Keratinocyte (primary cell): ENCODE results near the gene TSHB. TPM values are rescaled to one million over a fixed set of nuclear protein-coding genes. Genes with fewer than 3 reads are reported as not detected.

ENCODE experiments used
- DNase-seq: peaks from one replicate; pipeline ENCODE4 v3.0.0-alpha.2; 2011; ENCODE audit warnings: low read depth, missing footprints, low spot score
- FAIRE-seq: peaks from 2 replicates; lab custom pipeline; 2011; peaks lifted over from hg19 to GRCh38; lab: Jason Lieb, UNC
- H2AFZ ChIP-seq: 2 replicates; pipeline ENCODE4 v1.6.0; 2012; ENCODE audit warnings: low read length, control low read depth, inconsistent platforms; ENCODE audit not compliant: control insufficient read depth
- H3K27ac ChIP-seq: 2 replicates; pipeline ENCODE4 v1.5.1; 2011; ENCODE audit warnings: low read length; ENCODE audit not compliant: control insufficient read depth, insufficient read depth
- H3K27me3 ChIP-seq: 3 replicates; pipeline ENCODE4 v1.6.0; 2011; ENCODE audit warnings: low read length; ENCODE audit not compliant: control insufficient read depth, insufficient read depth; ENCODE audit errors: extremely low read depth
- H3K36me3 ChIP-seq, 2 experiments: 2 replicates in 1 of 2; 3 replicates in 1 of 2; pipeline ENCODE4 v1.5.1; 2011; ENCODE audit warnings: low read length in 2 of 2, mild to moderate bottlenecking in 1 of 2; ENCODE audit not compliant: control insufficient read depth in 2 of 2, insufficient read depth in 2 of 2; ENCODE audit errors: extremely low read depth in 1 of 2
- H3K4me1 ChIP-seq: 3 replicates; pipeline ENCODE4 v1.5.1; 2011; ENCODE audit warnings: low read length; ENCODE audit not compliant: control insufficient read depth, insufficient read depth; ENCODE audit errors: extremely low read depth
- H3K4me2 ChIP-seq: 3 replicates; pipeline ENCODE4 v1.6.0; 2011; ENCODE audit warnings: low read depth, low read length; ENCODE audit not compliant: control insufficient read depth, insufficient read depth; ENCODE audit errors: extremely low read depth
- H3K4me3 ChIP-seq, 3 experiments: fragments of 200-600 bp in 1 of 3; sonication (generic) in 1 of 3; 2 replicates in 2 of 3; 3 replicates in 1 of 3; pipeline ENCODE4 v1.5.1; 2011 to 2016; ENCODE audit warnings: low read length in 3 of 3, mild to moderate bottlenecking in 3 of 3, control low read depth in 2 of 3, inconsistent platforms in 1 of 3, low read depth in 1 of 3, mixed read lengths in 1 of 3, mixed run types in 1 of 3, moderate library complexity in 1 of 3; ENCODE audit not compliant: control insufficient read depth in 2 of 3, insufficient read depth in 2 of 3; ENCODE audit errors: extremely low read depth in 1 of 3
- H3K79me2 ChIP-seq: 2 replicates; pipeline ENCODE4 v1.6.0; 2012; ENCODE audit warnings: low read length; ENCODE audit not compliant: control insufficient read depth, insufficient read depth
- H3K9ac ChIP-seq: 3 replicates; pipeline ENCODE4 v1.6.0; 2011; ENCODE audit warnings: low read length; ENCODE audit not compliant: control insufficient read depth, insufficient read depth; ENCODE audit errors: extremely low read depth
- H3K9me1 ChIP-seq: 3 replicates; pipeline ENCODE4 v1.6.0; 2011; ENCODE audit warnings: low read length; ENCODE audit not compliant: control insufficient read depth, insufficient read depth; ENCODE audit errors: extremely low read depth
- H3K9me3 ChIP-seq: 2 replicates; pipeline ENCODE4 v1.5.1; 2012; ENCODE audit warnings: low read depth, low read length; ENCODE audit not compliant: control insufficient read depth
- H4K20me1 ChIP-seq: 3 replicates; pipeline ENCODE4 v1.6.0; 2011; ENCODE audit warnings: low read length; ENCODE audit not compliant: control insufficient read depth, insufficient read depth; ENCODE audit errors: extremely low read depth
- CTCF ChIP-seq, 3 experiments: IDR thresholded peaks in 1 of 3; conservative IDR thresholded peaks in 1 of 3; optimal IDR thresholded peaks in 1 of 3; 2 replicates in 2 of 3; 3 replicates in 1 of 3; pipeline versions ENCODE3 to v1.5.1; 2011; ENCODE audit warnings: low read length in 3 of 3, mild to moderate bottlenecking in 3 of 3, moderate library complexity in 2 of 3, control low read depth in 1 of 3, inconsistent platforms in 1 of 3; ENCODE audit not compliant: insufficient read depth in 2 of 3; ENCODE audit errors: extremely low read depth in 1 of 3
- EZH2 ChIP-seq: IDR thresholded peaks from one replicate; pipeline ENCODE4 v1.6.1; 2012; ENCODE audit warnings: inconsistent platforms, mild to moderate bottlenecking, low read length, moderate library complexity
- dilution Hi-C: fragments of 300-500 bp; cut with MboI; formaldehyde crosslinking; loops from one replicate; pipeline ENCODE4 v1.7.0; 2020; ENCODE audit warnings: low sequenced_read_pairs; ENCODE audit not compliant: extremely low pct_ligation_motif_present
- polyA plus RNA-seq, 5 experiments: library from polyadenylated mRNA; depleted of rRNA in 3 of 5; stranded (reverse) in 3 of 5; stranded (forward) in 1 of 5; unstranded in 1 of 5; fragments of >200 nt; gene quantifications; 1 replicate in 1 of 5; 2 replicates in 3 of 5; 3 replicates in 1 of 5; pipeline versions ENCODE4 v1.2.1 to v1.2.3, GENCODE V29; 2011 to 2012; ENCODE audit warnings: missing spikeins in 2 of 5, low read depth in 1 of 5, low replicate concordance in 1 of 5

Gene TSHB
- polyA plus RNA-seq, 1 donor (not counting 4 experiments of a cell fraction or from before 2014, with no cell fraction given): not detected

- no peaks in the 10 kb centered on the region for H3K9me3 ChIP-seq
- H4K20me1 ChIP-seq: no peaks in the 10 kb centered on the region
- H3K27ac ChIP-seq: peak overlapping the region; percentile 87
- peak overlapping the region in 2 of 3 experiments; percentile 29 to 31 for H3K4me3 ChIP-seq
- no peak for TF ChIP-seq EZH2
- TF ChIP-seq CTCF (optimal IDR thresholded peaks at IDR 0.05 in 1 of 3, IDR thresholded peaks at IDR 0.05 in 1 of 3, conservative IDR thresholded peaks at IDR 0.05 in 1 of 3; ENCODE audit: extremely low read depth in 1 of 3, insufficient read depth in 2 of 3, low read length in 3 of 3): peak in 2 of 3 experiments; percentile 19 to 46
- DNase-seq (peak; percentile 89), FAIRE-seq (peak; percentile 99)
- dilution Hi-C loops: no loop called here
- no peaks in the 10 kb centered on the region for H3K27me3 ChIP-seq
- no peaks in the 10 kb centered on the region for H3K79me2 ChIP-seq
- H3K36me3 ChIP-seq: no peaks in the 10 kb centered on the region
- peak overlapping the region; percentile 89 for H2AFZ ChIP-seq
- peak overlapping the region; percentile 76 for H3K4me2 ChIP-seq
- H3K9ac ChIP-seq: peak overlapping the region; percentile 51
- peaks cover 43% of the 10 kb centered on the region for H3K4me1 ChIP-seq
- H3K9me1 ChIP-seq: no peaks in the 10 kb centered on the region
Observed at GRCh38 chr1:115068826-115069585, 39.4 kb downstream of the TSHB start.

- H4K20me1 ChIP-seq: no peaks in the 10 kb centered on the region
- dilution Hi-C loops: no loop called here
- H3K27ac ChIP-seq: peak overlapping the region; percentile 87
- H3K79me2 ChIP-seq: no peaks in the 10 kb centered on the region
- no peak for FAIRE-seq
- H3K4me2 ChIP-seq: peak overlapping the region; percentile 76
- no peaks in the 10 kb centered on the region for H3K9me1 ChIP-seq
- TF ChIP-seq EZH2: no peak
- no peak for TF ChIP-seq CTCF (optimal IDR thresholded peaks at IDR 0.05 in 1 of 3, IDR thresholded peaks at IDR 0.05 in 1 of 3, conservative IDR thresholded peaks at IDR 0.05 in 1 of 3; ENCODE audit: extremely low read depth in 1 of 3, insufficient read depth in 2 of 3, low read length in 3 of 3)
- no peak overlapping the region for H2AFZ ChIP-seq
- no peaks in the 10 kb centered on the region for H3K9me3 ChIP-seq
- no peak for DNase-seq
- H3K36me3 ChIP-seq: no peaks in the 10 kb centered on the region
- peaks cover 39% of the 10 kb centered on the region for H3K4me1 ChIP-seq
- no peak overlapping the region for H3K4me3 ChIP-seq
- H3K27me3 ChIP-seq: no peaks in the 10 kb centered on the region
- H3K9ac ChIP-seq: no peak overlapping the region
Observed at GRCh38 chr1:115069659-115070308, 40.2 kb downstream of the TSHB start.
